ENCODE data around the gene ABCB8.
A peak's percentile ranks its signal among the peaks of the same experiment; 100 is the strongest.

Gene ABCB8

DNA sequence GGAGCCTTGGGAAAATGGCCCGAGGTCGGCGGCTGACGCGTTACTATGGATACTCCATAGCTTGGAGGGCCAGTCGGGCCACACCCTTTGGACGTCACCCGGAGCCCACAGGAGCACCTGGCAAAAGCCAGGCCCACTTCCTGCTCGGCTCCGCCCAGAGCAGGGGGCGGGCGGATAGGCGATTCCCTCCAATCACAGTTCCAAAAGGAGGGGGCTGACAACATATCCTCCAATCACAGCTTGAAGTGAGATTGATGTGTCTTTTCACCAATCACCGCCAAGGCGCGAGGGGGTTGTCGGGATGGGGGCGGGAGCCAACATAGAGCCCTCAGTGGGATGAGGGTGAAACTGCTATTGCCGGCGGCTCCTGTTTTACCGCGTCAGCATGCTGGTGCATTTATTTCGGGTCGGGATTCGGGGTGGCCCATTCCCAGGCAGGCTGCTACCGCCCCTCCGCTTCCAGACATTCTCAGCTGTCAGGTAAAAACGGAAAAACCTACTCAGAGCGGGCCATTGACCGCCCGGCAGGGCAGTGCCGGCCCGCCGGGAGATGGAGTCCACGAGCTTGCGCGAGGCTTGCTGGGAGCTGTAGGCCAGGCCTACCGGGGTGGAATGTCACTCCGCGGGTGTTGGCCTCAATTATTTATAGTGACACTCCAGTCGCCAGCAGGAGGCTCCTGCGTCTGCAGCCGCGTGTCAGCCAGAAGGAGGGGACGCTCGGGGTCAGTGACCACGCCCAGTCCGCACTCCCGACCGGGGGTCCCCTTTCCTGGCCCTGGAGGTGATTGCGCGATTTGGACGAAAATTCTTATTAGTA is at the start of gene ABCB8:
TSS of gene ABCB8 (plus strand) at position 320 of the 817 bp plus-strand sequence. CDS start at position 386, 66 bp downstream.
- peak; percentile 97 for DNase-seq

DNA sequence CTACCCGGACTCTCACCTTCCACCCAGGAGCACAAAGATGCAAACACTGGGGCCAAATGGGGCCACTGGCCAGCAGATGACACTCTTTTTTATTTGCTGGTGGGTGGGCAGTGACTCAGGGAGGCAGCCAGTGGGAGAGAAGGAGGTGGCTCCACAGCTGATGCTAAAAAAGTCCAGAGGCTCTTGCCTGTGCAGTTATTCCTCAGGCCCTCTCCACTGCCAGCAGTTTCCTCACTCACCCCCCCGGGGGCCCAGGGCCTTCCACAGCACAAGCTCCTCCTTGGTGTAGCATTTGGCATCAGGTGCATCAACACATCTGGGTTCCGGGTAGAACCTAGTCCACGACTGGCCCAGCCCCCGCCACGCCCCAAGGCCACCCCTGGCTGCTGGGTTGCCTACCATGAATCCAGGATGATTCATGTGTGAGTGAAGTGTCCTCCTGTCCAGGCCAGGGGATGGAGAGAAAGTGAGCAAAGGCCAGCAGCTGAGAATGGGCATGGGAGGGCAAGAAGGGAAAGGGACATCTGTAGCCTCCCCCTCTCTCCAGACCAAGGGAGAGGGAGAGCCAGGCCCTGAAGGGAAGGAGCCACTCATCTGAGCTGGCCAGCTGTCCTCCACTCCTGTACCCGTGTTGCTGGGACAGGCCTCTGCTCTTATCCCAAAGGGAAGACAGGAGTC is 48.4 kb upstream of the ABCB8 start:
- DNase-seq = no peak

DNA sequence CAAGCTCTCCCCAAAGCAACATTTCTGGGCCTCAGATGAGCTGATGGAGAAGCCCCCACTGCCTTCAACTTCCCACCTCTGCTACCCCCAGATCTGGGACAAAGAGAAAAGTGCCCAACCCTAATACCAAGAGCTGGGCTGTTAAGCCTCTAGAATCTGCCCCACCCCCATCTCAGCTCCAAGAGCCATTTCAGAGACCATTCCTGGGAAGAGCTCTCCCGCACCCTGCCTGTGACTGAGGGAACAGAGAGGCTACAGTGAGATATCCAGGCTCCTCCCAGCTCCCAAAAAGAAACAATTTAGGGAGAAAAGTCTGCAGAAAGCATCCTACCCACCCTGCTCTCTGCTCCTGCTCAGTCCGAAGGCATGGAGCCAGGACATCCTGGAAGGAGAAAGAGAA is 47.6 kb upstream of the ABCB8 start:
- no peak for DNase-seq

DNA sequence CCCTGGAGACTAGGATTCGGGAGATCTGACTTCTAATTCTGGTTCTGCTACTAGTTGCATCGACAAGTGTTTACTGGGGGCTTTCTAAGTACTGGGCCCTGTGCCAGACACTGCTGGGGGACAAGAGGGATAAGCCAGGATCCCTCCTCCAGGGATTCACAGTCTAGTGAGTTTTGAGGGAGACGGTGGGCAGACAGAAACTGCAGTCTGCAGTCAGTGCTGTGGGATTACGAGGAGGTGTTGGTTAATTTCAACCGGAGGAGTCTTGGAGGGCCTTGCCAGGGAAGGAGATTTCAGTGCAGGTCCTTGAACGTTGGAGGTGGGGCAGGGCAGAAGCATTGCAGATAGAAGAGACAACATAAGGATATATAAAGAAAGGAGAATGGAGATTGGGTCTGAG is 46.6 kb upstream of the ABCB8 start:
- DNase-seq = no peak

DNA sequence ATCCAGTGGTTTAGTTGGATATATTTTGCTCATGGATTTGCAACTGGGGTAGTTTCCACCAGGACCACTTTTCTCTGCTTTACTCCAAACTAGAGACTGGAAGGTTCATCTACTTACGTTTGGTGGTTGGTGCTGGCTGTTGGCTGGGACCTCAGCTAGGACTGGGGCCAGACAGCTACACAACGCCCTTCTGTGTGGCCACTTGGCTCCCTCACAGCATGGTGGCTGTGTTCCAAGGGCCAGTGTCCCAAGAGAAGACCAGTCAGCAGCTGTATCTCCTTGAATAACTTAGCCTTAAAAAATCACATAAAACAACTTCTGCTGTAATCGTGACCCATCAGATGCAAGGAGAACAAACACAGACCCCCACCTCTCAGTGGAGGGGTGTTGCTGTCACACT is 45.9 kb upstream of the ABCB8 start:
- no peak for DNase-seq

DNA sequence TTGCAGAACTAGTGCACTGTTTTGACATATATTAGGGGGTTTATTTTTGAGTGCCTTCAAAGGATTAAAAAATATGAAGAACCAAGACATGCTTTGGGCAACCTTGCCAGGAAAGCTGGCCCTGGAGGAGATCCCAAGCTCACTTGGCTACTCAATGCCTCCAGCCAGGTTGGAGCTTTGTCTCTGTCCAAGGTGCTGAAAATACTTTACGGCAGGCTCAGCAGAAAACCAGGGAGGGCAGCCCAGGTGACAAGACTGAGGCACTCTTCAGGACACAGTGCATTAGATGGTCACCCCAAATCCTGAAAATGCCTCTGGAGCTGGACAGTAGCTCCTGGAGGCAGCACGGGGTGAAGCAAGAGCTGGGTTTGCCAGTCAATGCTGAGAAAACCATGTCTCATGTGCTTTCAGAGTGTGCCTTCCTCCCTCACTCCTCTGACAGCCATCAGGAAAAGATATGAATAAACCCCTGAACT is 44.3 kb upstream of the ABCB8 start:
- peak; percentile 32 for DNase-seq

DNA sequence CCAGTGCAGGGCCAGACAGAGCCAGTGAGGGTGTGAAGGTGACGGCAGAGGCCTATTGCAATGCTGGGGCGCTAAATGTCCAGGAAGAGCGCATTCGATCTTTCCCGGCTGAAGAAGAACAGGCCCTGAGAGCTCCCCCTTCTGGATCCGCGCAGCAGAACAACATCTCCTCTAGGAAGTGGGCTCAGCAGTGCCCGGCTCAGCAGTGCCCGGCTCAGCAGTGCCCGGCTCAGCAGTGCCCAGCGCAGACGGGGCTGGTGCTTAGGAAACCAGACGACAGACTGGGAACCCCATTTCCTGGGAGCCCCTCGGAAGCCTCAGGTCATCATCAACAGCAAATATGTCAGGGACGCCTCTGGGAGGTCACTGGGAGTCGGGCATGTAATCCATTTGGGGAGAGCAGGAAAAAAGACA is 42.1 kb upstream of the ABCB8 start:
- DNase-seq = peak; percentile 59

DNA sequence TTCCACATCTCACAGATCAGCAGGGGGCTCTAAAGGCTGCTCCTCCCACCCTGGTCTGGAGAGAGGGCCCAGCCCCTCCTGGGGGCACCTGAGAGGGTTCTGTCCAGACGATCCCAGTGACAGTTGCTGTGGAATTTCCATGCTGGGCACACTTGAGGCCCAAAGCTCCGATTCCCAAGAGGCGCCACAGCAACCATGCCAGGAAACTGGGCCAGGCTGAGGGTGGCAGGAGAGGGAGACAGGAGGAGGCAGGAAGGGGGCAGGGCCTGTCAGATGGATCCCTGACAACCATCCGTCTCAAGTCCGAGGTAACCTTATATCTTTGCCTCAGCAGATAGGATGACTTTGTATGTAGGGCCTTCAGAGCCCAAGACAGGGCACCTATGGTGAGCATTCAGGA is 41.7 kb upstream of the ABCB8 start:
- no peak for DNase-seq

DNA sequence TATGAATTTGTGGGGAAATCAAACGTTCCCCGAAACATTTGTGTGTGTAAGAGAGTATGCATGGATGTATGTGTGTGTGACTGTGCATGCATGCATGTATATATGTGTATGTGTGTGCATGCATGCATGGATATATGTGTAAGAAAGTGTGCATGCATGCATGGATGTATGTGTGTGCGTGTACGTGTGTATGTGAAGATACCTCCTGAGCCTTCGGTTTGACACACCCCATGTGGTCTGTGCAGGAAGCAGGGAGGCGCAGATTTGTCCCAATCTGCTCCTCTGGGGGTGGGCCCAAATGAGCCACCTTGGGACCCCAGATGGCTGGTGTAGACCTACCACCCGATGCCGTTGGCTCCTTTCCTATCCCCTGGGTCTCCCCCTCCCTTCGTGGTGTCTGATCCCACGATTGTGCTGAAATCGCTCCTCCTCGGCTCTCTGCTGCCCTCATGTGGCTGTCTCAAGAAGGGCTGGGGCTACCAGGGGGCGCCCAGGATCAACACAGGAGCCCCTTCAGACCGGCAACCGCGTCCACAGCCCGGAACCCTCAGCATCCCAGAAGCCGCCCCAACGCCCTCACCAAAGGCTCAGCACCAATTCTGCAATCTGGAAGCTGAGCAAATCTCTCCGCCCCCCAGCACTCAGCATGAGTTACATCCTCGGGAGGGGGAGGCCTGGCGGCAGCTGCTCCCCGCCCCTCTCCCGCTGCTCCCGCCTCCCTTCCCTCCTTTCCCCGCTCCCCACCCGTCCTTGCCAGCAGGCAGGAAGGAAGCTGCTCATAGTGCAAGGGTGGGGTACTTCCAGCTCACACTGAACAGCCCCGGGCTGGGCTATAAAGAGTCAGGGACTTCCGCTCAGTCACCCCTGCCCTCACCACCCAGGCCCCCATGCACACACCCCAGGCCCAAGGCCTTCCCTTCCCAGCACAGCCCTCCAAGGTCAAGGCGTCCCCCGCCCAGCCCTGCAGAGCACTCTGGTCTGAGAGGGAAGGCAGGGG is 39.7 kb upstream of the ABCB8 start:
- peak; percentile 71 for DNase-seq

DNA sequence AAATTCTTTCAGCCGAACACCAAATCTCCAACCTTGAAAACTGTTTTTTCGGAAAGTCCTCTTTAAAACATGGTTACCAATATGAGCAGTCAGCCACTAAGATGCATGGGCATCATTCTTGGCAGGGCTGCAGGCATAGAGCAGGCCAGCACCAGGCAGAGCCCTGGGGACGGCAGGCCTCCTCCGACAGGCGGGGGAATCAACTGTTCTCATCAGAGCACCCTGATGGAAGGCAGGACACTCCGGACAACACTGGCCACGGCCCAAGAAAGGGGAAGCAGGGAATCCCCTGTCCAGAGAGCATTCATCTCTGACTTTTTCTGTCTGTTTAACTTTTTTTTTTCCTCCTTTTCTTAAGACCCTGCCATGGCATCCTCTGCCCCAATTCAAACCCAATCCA is 38.8 kb upstream of the ABCB8 start:
- DNase-seq = no peak

DNA sequence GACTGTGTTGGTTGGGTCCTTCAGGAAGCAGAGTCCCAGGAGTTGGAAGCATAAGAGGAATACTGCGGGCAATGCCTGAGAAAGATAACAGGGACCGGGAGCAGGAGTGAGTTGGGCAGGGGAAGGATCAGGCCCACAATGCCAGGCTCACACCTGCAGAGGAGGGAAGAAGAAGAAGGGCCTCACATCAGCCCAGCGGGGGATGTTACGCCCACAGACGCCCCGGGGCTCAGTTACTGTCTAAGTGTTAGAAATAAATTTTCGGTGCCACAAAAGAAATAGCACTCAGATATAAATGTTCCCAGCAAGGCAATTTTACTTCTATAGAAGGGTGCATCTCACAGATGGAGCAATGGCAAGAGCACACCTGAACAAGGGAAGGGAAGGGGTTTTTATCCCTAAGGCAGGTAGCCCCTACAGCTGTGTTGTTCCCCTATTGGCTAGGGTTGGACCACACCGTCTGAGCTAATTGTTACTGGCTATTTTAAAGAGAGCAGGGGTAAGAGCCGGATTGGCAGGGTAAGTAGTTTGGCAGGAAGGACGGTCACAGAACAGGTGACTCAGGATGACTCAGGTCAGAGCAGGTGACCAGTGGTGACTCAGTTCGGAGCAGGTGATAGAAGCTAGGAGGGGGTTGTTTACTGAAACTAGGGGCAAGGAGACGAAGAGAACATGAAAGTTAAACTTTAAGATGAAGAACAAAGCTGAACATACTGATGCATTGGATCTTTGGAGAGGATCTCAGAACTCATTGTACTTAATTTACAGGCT is 37.6 kb upstream of the ABCB8 start, which contains the start of gene NOS3:
TSS of gene NOS3 (plus strand) at position 602 of the 771 bp plus-strand sequence. CDS start 2,787 bp downstream, outside the sequence.
- DNase-seq = no peak

DNA sequence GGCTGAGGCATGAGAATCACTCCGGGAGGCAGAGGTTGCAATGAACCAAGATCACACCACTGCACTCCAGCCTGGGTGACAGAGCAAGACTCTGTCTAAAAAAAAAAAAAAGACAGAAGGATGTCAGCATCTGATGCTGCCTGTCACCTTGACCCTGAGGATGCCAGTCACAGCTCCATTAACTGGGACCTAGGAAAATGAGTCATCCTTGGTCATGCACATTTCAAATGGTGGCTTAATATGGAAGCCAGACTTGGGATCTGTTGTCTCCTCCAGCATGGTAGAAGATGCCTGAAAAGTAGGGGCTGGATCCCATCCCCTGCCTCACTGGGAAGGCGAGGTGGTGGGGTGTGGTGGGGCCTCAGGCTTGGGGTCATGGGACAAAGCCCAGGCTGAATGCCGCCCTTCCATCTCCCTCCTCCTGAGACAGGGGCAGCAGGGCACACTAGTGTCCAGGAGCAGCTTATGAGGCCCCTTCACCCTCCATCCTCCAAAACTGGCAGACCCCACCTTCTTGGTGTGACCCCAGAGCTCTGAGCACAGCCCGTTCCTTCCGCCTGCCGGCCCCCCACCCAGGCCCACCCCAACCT is 36.1 kb upstream of the ABCB8 start:
- DNase-seq = no peak

DNA sequence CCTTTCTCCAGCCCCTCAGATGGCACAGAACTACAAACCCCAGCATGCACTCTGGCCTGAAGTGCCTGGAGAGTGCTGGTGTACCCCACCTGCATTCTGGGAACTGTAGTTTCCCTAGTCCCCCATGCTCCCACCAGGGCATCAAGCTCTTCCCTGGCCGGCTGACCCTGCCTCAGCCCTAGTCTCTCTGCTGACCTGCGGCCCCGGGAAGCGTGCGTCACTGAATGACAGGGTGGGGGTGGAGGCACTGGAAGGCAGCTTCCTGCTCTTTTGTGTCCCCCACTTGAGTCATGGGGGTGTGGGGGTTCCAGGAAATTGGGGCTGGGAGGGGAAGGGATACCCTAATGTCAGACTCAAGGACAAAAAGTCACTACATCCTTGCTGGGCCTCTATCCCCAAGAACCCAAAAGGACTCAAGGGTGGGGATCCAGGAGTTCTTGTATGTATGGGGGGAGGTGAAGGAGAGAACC is 35.4 kb upstream of the ABCB8 start:
- no peak for DNase-seq

DNA sequence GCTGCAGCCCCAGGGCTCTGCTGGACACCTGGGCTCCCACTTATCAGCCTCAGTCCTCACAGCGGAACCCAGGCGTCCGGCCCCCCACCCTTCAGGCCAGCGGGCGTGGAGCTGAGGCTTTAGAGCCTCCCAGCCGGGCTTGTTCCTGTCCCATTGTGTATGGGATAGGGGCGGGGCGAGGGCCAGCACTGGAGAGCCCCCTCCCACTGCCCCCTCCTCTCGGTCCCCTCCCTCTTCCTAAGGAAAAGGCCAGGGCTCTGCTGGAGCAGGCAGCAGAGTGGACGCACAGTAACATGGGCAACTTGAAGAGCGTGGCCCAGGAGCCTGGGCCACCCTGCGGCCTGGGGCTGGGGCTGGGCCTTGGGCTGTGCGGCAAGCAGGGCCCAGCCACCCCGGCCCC is 34.7 kb upstream of the ABCB8 start:
- DNase-seq = no peak

DNA sequence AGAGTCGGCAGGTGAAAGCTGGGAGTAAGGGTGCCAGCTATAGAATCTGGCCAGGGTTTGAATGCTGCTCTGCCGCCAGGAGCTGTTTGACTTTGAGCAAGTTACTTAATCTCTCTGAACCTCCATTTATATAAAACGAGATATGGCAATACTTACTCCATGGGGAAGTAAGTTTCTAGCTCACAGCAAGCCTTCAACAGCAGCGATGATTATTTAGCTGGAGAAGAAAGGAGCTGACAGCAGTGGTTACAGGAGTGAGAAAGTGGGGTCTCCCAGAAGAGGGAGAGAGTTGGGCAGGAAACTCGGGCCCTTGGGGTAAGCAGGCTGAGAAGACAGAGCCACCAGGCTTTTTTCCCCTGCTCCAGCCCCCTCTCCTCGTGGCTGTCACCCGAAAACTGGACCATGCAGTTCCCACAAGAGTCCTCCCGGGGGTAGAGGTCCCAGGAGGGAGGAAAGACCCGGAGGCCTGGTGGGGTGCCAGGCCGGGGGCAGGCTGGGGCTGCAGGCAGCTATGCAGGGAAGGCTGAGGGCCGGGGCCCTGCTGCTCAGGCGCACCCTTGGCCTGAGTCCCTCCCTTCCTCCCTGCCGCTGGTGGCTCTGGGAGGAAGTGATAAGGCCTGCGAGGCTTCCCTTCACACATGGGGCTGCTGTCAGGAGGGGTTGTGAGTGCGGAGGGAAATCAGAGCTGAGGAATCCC is 34.0 kb upstream of the ABCB8 start:
- no peak for DNase-seq

DNA sequence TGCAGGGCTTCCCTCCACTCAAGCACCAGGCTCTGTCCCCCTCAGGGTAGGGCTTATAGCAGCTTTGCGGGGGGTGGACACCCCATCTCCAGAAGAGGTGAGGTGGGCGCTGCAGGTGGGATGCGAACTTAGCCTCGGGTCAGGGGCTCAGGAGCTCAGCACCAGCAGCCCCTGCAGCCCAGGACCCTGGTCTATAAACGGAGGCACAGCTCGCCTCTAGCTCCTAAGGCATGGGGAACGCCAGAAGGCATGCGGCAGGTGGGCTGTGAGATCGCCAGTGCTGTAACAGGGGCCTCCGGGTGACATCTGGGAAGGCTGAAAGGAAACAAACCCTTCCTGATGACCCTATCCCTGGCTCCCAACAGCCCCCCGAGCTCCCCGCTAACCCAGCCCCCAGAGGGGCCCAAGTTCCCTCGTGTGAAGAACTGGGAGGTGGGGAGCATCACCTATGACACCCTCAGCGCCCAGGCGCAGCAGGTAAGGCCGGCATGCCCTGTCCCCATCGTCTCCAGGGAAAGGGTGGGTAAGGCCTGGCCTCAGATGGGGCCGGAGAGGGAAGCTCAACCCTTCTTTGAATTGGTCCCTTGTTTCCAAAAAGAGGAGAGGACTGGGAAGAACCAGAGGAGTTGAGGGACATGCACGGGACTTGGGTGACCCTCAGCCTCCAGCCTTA is 33.3 kb upstream of the ABCB8 start:
- no peak for DNase-seq

DNA sequence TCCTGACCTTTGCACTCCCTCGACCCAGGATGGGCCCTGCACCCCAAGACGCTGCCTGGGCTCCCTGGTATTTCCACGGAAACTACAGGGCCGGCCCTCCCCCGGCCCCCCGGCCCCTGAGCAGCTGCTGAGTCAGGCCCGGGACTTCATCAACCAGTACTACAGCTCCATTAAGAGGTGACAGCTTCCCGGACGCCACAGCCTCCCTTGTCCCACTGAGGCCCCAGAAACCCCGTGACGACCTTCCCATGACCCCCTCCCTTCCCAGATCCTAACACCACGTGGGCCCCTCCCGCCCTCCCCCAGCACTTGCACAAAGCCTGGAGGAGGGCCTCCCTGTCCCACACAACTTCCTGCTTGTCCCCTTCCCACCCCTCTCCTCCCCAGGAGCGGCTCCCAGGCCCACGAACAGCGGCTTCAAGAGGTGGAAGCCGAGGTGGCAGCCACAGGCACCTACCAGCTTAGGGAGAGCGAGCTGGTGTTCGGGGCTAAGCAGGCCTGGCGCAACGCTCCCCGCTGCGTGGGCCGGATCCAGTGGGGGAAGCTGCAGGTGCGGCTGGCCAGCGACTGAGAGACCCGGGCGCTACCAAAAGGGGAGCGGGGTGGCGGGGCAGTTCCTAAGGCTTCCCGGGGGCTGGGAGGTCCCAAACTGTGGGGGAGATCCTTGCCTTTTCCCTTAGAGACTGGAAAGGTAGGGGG is 31.7 kb upstream of the ABCB8 start:
- no peak for DNase-seq

DNA sequence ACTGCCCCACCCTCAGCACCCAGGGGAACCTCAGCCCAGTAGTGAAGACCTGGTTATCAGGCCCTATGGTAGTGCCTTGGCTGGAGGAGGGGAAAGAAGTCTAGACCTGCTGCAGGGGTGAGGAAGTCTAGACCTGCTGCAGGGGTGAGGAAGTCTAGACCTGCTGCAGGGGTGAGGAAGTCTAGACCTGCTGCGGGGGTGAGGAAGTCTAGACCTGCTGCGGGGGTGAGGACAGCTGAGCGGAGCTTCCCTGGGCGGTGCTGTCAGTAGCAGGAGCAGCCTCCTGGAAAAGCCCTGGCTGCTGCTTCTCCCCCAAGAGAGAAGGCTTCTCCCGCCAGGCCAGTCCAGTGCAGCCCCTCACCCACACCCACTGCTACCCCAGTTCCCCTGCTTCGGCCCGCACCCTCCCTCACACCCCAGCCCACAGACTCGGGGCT is 31.2 kb upstream of the ABCB8 start:
- no peak for DNase-seq

DNA sequence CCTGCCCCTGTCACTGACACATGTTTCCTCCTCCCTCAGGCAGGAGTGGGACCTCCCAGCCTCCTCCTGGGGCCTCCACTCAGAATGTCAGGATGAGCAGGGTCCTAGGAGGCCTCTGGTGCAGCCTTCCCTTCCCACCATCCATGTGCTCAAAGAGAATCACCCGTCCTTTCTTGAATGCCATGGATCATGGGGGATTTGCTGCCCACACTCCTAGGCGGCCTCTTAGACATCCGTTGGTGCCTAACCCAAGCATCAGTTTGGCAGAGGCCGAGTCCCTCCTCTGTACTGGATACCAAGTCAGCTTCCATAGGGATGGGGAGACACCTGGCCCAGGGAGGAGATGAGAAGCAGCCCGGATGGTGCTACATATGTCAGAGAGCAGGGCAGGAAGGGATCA is 30.4 kb upstream of the ABCB8 start:
- DNase-seq = no peak

DNA sequence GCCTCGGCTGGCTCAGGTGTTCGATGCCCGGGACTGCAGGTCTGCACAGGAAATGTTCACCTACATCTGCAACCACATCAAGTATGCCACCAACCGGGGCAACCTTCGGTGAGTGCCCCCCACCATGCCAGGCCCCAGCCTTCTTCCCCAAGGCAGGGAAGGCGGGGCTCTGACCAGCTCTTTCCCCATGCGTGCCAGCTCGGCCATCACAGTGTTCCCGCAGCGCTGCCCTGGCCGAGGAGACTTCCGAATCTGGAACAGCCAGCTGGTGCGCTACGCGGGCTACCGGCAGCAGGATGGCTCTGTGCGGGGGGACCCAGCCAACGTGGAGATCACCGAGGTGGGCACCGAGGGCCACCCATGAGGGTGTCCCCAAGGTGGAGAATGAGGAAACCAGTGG is 29.9 kb upstream of the ABCB8 start:
- DNase-seq = no peak
